ENCODE measurements around the gene OARD1.

Gene OARD1

DNA sequence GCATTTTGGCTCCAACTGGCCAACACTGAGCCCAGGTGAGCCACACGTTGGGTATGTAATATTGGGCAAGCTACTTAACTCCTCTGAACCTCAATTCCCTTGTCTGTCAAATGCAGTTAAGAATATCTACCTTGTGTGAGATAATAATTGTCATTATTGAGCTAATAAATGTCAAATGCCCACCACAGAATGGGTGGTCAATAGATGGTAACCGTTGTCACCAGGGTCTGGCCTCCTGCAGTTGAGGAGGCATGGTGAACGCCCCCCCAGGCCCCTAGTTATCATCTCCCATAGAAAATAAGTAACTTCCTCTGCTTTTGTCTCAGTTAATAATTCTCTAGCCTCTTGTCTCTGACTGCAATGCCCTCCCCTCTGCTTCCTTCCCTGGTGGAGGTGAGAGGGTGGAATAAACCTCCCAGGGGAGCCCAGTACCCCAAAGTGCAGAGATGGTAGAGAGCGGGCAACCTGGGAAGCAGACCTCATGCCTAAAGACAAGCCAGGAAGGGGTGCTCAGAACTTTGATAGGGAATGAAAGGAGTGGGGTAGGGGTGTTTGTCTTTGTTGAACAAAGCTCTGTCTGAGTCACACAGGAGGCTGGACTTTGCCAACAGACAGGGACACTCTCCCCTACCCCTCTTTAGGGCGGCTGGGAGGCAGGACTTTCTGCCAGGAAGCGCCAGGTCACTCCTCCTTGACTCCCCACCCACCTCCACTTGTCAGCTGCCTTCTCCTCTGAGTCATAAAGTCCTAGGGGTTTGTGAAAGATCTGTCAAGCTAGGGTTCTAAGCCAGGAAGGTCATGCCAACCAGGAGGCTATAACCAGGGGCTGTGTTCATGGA is 31.8 kb downstream of the OARD1 start:
- H3K27me3 ChIP-seq (ENCODE audit: insufficient read depth, insufficient read length), result no peaks in the 10 kb centered on the region
- H3K36me3 ChIP-seq (ENCODE audit: insufficient read depth, insufficient read length, low read length), result no peaks in the 10 kb centered on the region
- no peak overlapping the region for H3K4me3 ChIP-seq (ENCODE audit: insufficient read length, low read depth)
- no peak for TF ChIP-seq ZNF274 (IDR thresholded peaks at IDR 0.05; ENCODE audit: low read depth, low read length)
- TF ChIP-seq SUZ12 (IDR thresholded peaks at IDR 0.05; ENCODE audit: extremely low read depth, insufficient read depth, insufficient read length), result no peak
- TF ChIP-seq YY1 (IDR thresholded peaks at IDR 0.05; ENCODE audit: insufficient read depth, insufficient read length), result no peak
- H3K9me3 ChIP-seq (ENCODE audit: insufficient read depth, low read length), result no peaks in the 10 kb centered on the region
- no peak overlapping the region for H3K9ac ChIP-seq (ENCODE audit: insufficient read length, low read depth)
- no peak for DNase-seq (ENCODE audit: low read depth, low spot score)
- peaks cover 2% of the 10 kb centered on the region for H3K4me1 ChIP-seq (ENCODE audit: insufficient read depth, insufficient read length)

- H3K36me3 ChIP-seq (ENCODE audit: insufficient read depth, insufficient read length, low read length), result no peaks in the 10 kb centered on the region
- no peak within 1 kb of the TSS for H3K9ac ChIP-seq (ENCODE audit: insufficient read length, low read depth)
- no peak within 1 kb of the TSS for H3K4me3 ChIP-seq (ENCODE audit: insufficient read length, low read depth)
- H3K4me1 ChIP-seq (ENCODE audit: insufficient read depth, insufficient read length), result peaks cover 2% of the 10 kb centered on the region
- TF ChIP-seq SUZ12 (IDR thresholded peaks at IDR 0.05; ENCODE audit: extremely low read depth, insufficient read depth, insufficient read length) (no peak), YY1 (IDR thresholded peaks at IDR 0.05; ENCODE audit: insufficient read depth, insufficient read length) (no peak), ZNF274 (IDR thresholded peaks at IDR 0.05; ENCODE audit: low read depth, low read length) (no peak)
- H3K9me3 ChIP-seq (ENCODE audit: insufficient read depth, low read length), result no peaks in the 10 kb centered on the region
- no peaks in the 10 kb centered on the region for H3K27me3 ChIP-seq (ENCODE audit: insufficient read depth, insufficient read length)
- no peak for DNase-seq (ENCODE audit: low read depth, low spot score)
Measured at GRCh38 chr6:41039060-41039998, 32.8 kb downstream of the OARD1 start, which contains the start of gene UNC5CL. TSS of gene UNC5CL (minus strand) at chr6:41039221. CDS start at chr6:41035074, 4,147 bp downstream.

DNA sequence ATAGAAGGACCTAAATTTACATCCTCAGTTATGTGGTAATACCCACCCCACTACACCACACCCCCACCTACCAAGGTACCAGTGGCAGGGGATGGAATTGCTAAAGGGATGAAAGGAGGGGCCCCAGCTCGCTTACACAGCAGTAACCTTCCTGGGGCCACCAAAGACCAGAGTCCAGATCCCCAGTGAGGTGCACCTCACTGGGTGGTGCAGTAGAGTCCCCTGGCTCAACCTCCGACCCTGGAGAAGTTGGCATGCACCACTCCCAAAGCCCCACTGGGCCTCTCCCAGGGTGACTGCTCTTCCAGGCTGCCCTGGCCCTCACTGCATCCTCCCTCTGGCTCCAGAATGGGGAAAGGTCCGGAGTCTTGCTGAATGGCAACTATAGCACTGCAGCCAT is 34.0 kb downstream of the OARD1 start:
- Histone ChIP-seq H3K27me3 (ENCODE audit: insufficient read depth, insufficient read length) (no peaks in the 10 kb centered on the region), H3K4me3 (ENCODE audit: insufficient read length, low read depth) (no peak overlapping the region), H3K36me3 (ENCODE audit: insufficient read depth, insufficient read length, low read length) (no peaks in the 10 kb centered on the region), H3K9ac (ENCODE audit: insufficient read length, low read depth) (no peak overlapping the region), H3K4me1 (ENCODE audit: insufficient read depth, insufficient read length) (peaks cover 2% of the 10 kb centered on the region), H3K9me3 (ENCODE audit: insufficient read depth, low read length) (no peaks in the 10 kb centered on the region)
- TF ChIP-seq SUZ12 (IDR thresholded peaks at IDR 0.05; ENCODE audit: extremely low read depth, insufficient read depth, insufficient read length) (no peak), YY1 (IDR thresholded peaks at IDR 0.05; ENCODE audit: insufficient read depth, insufficient read length) (no peak), ZNF274 (IDR thresholded peaks at IDR 0.05; ENCODE audit: low read depth, low read length) (no peak)
- no peak for DNase-seq (ENCODE audit: low read depth, low spot score)

DNA sequence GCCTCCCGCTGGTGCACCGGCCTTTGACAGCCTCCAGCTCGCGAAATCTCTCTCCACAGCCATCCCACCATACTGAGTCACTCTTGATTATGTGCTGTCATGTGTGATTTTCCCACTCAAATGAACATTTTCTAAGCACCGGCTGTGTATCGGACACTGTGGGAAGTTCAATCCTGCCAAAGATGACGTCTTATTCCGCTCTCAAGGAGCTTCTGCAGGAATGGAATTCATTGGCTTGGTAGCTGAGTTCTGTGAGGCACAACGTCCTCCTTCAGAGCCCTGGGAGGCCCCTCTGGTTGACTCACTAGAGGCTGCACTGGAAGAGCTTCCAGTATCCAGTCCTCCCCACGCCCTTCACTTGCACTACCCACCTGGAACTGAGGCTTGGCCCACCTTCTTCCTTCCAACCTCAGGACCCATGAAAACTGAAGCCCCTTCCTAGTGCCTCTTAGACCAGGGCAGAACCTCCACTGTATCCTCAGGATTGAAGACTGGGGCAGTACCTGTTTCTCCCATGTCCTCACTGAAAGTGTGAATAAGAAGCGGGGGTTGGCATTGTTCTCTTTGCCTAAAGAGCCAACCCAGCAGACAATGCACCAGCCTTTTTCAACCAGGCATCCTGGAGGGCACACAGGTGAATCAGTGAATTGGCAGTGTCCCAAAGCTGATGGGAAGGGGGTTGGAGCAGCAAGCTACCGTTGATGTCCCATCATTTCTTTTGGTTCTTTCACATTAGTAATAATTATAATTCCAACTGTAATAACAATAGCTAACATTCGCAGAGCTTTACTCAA is 34.9 kb downstream of the OARD1 start:
- DNase-seq (ENCODE audit: low read depth, low spot score), result no peak
- H3K4me1 ChIP-seq (ENCODE audit: insufficient read depth, insufficient read length), result peaks cover 2% of the 10 kb centered on the region
- no peaks in the 10 kb centered on the region for H3K9me3 ChIP-seq (ENCODE audit: insufficient read depth, low read length)
- H3K27me3 ChIP-seq (ENCODE audit: insufficient read depth, insufficient read length), result no peaks in the 10 kb centered on the region
- no peaks in the 10 kb centered on the region for H3K36me3 ChIP-seq (ENCODE audit: insufficient read depth, insufficient read length, low read length)
- no peak overlapping the region for H3K4me3 ChIP-seq (ENCODE audit: insufficient read length, low read depth)
- TF ChIP-seq SUZ12 (IDR thresholded peaks at IDR 0.05; ENCODE audit: extremely low read depth, insufficient read depth, insufficient read length), result no peak
- no peak for TF ChIP-seq YY1 (IDR thresholded peaks at IDR 0.05; ENCODE audit: insufficient read depth, insufficient read length)
- H3K9ac ChIP-seq (ENCODE audit: insufficient read length, low read depth), result no peak overlapping the region

- TF ChIP-seq SUZ12 (IDR thresholded peaks at IDR 0.05; ENCODE audit: extremely low read depth, insufficient read depth, insufficient read length) (no peak), YY1 (IDR thresholded peaks at IDR 0.05; ENCODE audit: insufficient read depth, insufficient read length) (no peak), ZNF274 (IDR thresholded peaks at IDR 0.05; ENCODE audit: low read depth, low read length) (no peak)
- Histone ChIP-seq H3K9me3 (ENCODE audit: insufficient read depth, low read length) (no peaks in the 10 kb centered on the region), H3K4me1 (ENCODE audit: insufficient read depth, insufficient read length) (peaks cover 2% of the 10 kb centered on the region), H3K27me3 (ENCODE audit: insufficient read depth, insufficient read length) (no peaks in the 10 kb centered on the region), H3K4me3 (ENCODE audit: insufficient read length, low read depth) (no peak overlapping the region), H3K36me3 (ENCODE audit: insufficient read depth, insufficient read length, low read length) (no peaks in the 10 kb centered on the region), H3K9ac (ENCODE audit: insufficient read length, low read depth) (no peak overlapping the region)
- no peak for DNase-seq (ENCODE audit: low read depth, low spot score)
Measured at GRCh38 chr6:41036601-41037000, 35.6 kb downstream of the OARD1 start.

DNA sequence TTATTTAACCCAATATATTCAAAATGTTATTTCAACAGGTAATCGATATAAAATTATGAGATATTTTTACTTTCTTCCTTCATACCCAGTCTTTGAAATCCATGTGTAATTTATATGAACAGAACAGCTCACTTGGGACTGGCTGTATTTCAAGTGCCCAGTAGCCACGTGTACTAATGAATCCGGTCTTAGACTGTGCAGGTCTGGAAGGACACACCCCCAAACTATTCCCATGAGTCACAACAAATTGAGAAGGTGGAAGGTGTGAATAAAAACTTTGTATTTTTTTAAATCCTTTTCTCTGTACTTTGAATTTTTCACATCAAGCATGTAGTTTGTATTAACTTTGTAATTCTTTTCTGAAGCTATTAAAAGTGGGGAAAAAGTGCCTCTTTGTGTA is 36.0 kb downstream of the OARD1 start:
- Histone ChIP-seq H3K4me3 (ENCODE audit: insufficient read length, low read depth) (no peak overlapping the region), H3K9ac (ENCODE audit: insufficient read length, low read depth) (no peak overlapping the region), H3K27me3 (ENCODE audit: insufficient read depth, insufficient read length) (no peaks in the 10 kb centered on the region), H3K36me3 (ENCODE audit: insufficient read depth, insufficient read length, low read length) (no peaks in the 10 kb centered on the region), H3K4me1 (ENCODE audit: insufficient read depth, insufficient read length) (peaks cover 2% of the 10 kb centered on the region), H3K9me3 (ENCODE audit: insufficient read depth, low read length) (no peaks in the 10 kb centered on the region)
- DNase-seq (ENCODE audit: low read depth, low spot score), result no peak
- TF ChIP-seq ZNF274 (IDR thresholded peaks at IDR 0.05; ENCODE audit: low read depth, low read length) (no peak), SUZ12 (IDR thresholded peaks at IDR 0.05; ENCODE audit: extremely low read depth, insufficient read depth, insufficient read length) (no peak), YY1 (IDR thresholded peaks at IDR 0.05; ENCODE audit: insufficient read depth, insufficient read length) (no peak)
